NOMO-1 (cell line): ENCODE results near the gene PRRG1.
"Not testable (repeated sequence)": the region's sequence is repeated elsewhere in the genome, so short reads cannot be mapped to it uniquely, and the experiment has no call there.

ENCODE experiments used
- DNase-seq, 2 experiments: peaks; one replicate each; lab custom pipeline; 2025; ENCODE audit not compliant: unreplicated experiment in 2 of 2; lab: John Stamatoyannopoulos, UW

The PRRG1 gene

GRCh38 chrX:37462346-37462745 is 113.2 kb downstream of the PRRG1 start:
- no peak for DNase-seq

GRCh38 chrX:37468124-37468739 is 119.1 kb downstream of the PRRG1 start:
- no peak for DNase-seq

- DNase-seq = no peak
These were observed 121.5 kb downstream of the PRRG1 start for GRCh38 chrX:37470711-37471110.

GRCh38 chrX:37472836-37473235 is 123.7 kb downstream of the PRRG1 start:
- DNase-seq = peak in 1 of 2 experiments; percentile 5

GRCh38 chrX:37474478-37474877 is 125.3 kb downstream of the PRRG1 start:
- no peak for DNase-seq

- DNase-seq = no peak
These were observed 127.5 kb downstream of the PRRG1 start for GRCh38 chrX:37476571-37477170.

- DNase-seq = not testable (repeated sequence)
These were observed 135.2 kb downstream of the PRRG1 start for GRCh38 chrX:37484335-37484734.

GRCh38 chrX:37485429-37485828 is 136.3 kb downstream of the PRRG1 start:
- no peak for DNase-seq

- DNase-seq = no peak
These were observed 138.1 kb downstream of the PRRG1 start for GRCh38 chrX:37487271-37487670.

- DNase-seq = no peak
These were observed 139.2 kb downstream of the PRRG1 start for GRCh38 chrX:37488323-37488722.

- DNase-seq = no peak
These were observed 142.5 kb downstream of the PRRG1 start for GRCh38 chrX:37491686-37492085.

GRCh38 chrX:37495760-37496159 is 146.6 kb downstream of the PRRG1 start:
- not testable (repeated sequence) for DNase-seq

GRCh38 chrX:37497126-37497525 is 148.0 kb downstream of the PRRG1 start:
- not testable (repeated sequence) for DNase-seq

- not testable (repeated sequence) for DNase-seq
These were observed 149.2 kb downstream of the PRRG1 start for GRCh38 chrX:37498323-37498722.

- DNase-seq = not testable (repeated sequence)
These were observed 150.5 kb downstream of the PRRG1 start for GRCh38 chrX:37499649-37500048.

GRCh38 chrX:37504991-37505390 is 155.8 kb downstream of the PRRG1 start:
- no peak for DNase-seq
